Neural progenitor cell (in vitro differentiated cells): ENCODE measurements around the gene CCDC33.

Source experiments
- CTCF ChIP-seq: fragments of 200-600 bp; sonication (generic); IDR thresholded peaks from 2 replicates; pipeline ENCODE4 v1.5.1; 2017; ENCODE audit warnings: antibody characterized with exemption, mild to moderate bottlenecking
- EZH2 ChIP-seq: fragments of 200-600 bp; sonication (generic); IDR thresholded peaks from 2 replicates; pipeline ENCODE4 v1.6.1; 2017; ENCODE audit warnings: antibody characterized with exemption, mild to moderate bottlenecking, moderate library complexity

- TF ChIP-seq CTCF = no peak
- no peak for TF ChIP-seq EZH2
These were observed 35.2 kb upstream of the CCDC33 start for GRCh38 chr15:74200871-74201419.
